OCI-LY1 (cell line): Measurements from ENCODE around the gene FLRT3.

Experiments used
- CTCF ChIP-seq: fragments of 200-600 bp; sonication (generic), shearing (Covaris generic); IDR thresholded peaks from 2 replicates; pipeline ENCODE4 v1.5.1; 2017; ENCODE audit warnings: mild to moderate bottlenecking, antibody characterized with exemption, low read length, moderate library complexity, mixed read lengths
- EZH2 ChIP-seq: fragments of 200-600 bp; sonication (generic), shearing (Covaris generic); IDR thresholded peaks from 2 replicates; pipeline ENCODE4 v1.8.0; 2017; ENCODE audit warnings: borderline replicate concordance, mixed run types, mild to moderate bottlenecking, antibody characterized with exemption, low read length, moderate library complexity, mixed read lengths

GRCh38 chr20:14331646-14332045 lies 5.8 kb downstream of the FLRT3 start:
- TF ChIP-seq CTCF (no peak), EZH2 (no peak)
